ENCODE measurements around the gene ELFN2.

DNA sequence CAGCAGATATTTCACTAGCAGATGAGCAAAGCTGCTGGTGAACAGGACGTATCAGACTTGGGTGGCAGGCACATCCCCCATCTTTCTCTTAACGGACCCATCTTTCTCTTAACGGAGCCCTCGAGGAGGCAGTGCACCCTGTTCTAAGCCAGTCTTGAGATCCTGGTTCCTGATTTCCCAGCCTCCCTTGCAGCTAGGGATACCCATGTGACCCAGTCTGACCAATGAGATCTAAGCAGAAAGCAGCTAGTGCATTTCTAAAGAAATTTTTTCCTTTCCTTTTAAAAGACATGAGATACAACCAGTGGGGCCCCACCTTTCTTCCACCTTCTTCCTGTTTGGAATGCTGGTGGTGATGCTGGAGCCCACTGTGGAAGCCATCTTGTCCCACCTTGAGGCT is 13.6 kb upstream of the ELFN2 start:
- TF ChIP-seq, protein P1, sequence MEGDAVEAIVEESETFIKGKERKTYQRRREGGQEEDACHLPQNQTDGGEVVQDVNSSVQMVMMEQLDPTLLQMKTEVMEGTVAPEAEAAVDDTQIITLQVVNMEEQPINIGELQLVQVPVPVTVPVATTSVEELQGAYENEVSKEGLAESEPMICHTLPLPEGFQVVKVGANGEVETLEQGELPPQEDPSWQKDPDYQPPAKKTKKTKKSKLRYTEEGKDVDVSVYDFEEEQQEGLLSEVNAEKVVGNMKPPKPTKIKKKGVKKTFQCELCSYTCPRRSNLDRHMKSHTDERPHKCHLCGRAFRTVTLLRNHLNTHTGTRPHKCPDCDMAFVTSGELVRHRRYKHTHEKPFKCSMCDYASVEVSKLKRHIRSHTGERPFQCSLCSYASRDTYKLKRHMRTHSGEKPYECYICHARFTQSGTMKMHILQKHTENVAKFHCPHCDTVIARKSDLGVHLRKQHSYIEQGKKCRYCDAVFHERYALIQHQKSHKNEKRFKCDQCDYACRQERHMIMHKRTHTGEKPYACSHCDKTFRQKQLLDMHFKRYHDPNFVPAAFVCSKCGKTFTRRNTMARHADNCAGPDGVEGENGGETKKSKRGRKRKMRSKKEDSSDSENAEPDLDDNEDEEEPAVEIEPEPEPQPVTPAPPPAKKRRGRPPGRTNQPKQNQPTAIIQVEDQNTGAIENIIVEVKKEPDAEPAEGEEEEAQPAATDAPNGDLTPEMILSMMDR (conservative IDR thresholded peaks at IDR 0.05; ENCODE audit: low read depth, low read length) = no peak
- TF ChIP-seq EZH2phosphoT487 (IDR thresholded peaks at IDR 0.05; ENCODE audit: borderline replicate concordance, low read length) (no peak), EZH2 (IDR thresholded peaks at IDR 0.05; ENCODE audit: low read length, unreplicated experiment) (no peak)
